HG02938 (cell line): Measurements from ENCODE around the gene NTN1.

Source experiments
- ATAC-seq: cut with Tn5 transposase; IDR thresholded peaks from one replicate; pipeline ENCODE4 v1.9.1; 2021; ENCODE audit warnings: mild to moderate bottlenecking, moderate library complexity; ENCODE audit not compliant: unreplicated experiment

The NTN1 gene

DNA sequence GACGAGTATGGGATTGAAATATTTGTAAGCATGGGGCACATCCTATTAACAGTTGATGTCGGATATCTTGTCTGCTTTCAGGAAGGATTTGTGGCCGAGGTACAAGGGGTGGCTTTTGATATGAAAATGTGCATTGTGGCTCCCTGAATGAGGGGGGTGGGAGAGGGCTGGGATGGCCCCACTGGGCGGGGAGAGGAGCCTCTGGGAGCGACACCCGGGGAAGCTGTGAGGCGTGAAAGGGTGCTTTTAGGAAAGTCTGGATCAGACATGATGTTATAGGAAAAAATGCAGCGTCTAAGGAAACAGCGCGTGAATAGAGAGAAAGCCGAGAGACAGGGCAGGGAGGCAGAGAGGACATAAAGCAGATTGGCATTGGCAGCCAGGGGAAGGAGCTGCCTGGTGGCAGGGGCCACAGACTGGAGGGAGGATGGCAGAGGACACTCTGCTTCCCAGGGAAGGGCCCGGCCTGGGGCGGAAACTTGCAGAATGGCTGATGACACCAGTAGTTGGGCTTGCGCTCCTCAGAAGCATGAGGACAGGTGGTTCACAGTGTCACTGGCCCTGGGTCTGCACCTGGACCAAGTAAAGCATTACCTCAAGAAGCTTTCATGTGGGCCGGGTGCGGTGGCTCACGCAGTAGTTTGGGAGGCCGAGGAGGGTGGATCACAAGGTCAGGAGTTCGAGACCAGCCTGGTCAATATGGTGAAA, 95.7 kb downstream of the NTN1 start:
- ATAC-seq: no peak

- no peak for ATAC-seq
Observed at GRCh38 chr17:9120471-9120870, 99.2 kb downstream of the NTN1 start.

- no peak for ATAC-seq
Observed at GRCh38 chr17:9121186-9121820, 100.0 kb downstream of the NTN1 start.

GRCh38 chr17:9123594-9124553, 102.6 kb downstream of the NTN1 start:
- ATAC-seq: no peak

DNA sequence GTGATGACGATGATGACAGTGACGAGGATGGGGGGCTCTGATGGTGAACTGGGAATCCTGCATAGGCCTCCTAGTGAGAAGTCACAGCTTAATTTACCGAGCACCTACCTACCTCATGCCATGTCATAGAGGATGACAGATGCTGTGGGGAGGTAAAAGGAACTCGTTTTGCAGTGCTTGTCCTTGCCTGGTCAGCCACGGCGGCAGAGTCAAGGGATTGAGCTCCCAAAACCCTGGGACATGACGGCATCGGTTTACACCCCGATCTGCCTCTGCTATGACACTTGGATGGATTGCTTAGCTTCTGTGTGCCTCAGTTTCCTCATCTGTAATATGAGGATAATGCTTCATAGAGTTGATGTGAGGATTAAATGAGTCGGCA, 103.2 kb downstream of the NTN1 start:
- ATAC-seq: no peak

- no peak for ATAC-seq
Observed at GRCh38 chr17:9125722-9126121, 104.4 kb downstream of the NTN1 start.

GRCh38 chr17:9127340-9127739, 106.0 kb downstream of the NTN1 start:
- ATAC-seq: no peak

DNA sequence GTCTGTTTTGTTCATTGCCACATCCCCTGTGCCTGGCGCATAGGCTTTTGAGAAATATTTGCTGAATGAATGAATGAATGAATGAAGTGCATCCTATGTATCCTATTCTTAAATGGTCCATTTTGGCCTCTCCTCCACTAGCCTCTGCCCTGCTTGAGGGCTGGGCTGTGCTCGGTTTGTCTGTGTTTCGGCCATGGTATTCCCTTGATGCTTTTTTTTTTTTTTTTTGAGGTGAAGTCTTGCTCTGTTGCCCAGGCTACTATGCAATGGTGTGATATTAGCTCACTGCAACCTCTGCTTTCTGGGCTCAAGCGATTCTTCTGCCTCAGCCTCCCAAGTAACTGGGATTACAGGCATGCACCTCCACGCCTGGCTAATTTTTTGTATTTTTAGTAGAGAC, 110.1 kb downstream of the NTN1 start:
- ATAC-seq: no peak

DNA sequence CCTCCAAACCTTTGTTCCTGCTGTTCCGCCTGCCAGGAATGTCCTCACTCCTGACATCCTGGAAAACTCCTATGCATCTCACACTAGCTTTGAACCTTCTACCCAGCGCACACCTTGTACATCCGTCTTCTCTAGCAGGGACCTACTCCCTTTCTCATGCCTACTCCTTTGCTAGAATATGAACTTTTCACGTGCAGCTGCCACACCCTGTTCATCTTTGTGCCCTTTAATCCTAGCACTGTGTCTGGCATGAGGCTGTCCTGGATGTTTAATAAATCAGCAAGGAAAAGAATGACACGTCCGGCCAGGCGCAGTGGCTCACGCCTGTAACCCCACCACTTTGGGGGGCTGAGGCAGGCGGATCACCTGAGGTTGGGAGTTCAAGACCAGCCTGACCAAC, 111.0 kb downstream of the NTN1 start:
- ATAC-seq: no peak

- no peak for ATAC-seq
Observed at GRCh38 chr17:9132944-9133610, 111.8 kb downstream of the NTN1 start.

DNA sequence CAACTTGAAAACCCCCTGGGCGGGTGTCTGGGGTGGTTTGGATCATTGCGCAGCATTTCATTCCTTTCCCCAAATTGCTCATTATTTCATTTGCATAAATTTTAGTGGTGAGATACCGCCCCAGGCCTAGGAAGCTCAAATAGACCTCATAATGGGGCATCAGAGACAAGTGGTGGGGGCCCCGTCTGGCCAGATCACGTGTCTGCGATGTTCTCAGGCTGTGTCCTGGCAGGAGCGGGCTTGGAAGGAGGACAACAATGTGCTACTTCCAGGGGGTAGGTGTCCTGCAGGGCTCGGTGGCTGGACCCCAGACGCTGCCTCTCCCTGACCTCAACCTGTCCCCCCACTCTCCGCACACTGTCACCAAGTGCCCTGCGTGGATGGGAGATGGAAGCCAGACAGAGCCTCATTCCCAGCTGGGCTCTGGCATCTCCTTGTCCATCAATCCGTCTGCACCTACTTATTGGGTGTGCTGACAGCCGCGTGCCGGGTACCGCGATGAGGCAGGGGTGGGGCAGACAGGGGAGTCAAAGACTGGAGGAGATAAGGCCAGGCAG, 116.9 kb downstream of the NTN1 start:
- no peak for ATAC-seq

GRCh38 chr17:9139695-9140094, 118.4 kb downstream of the NTN1 start:
- no peak for ATAC-seq

- no peak for ATAC-seq
Observed at GRCh38 chr17:9140550-9141424, 119.5 kb downstream of the NTN1 start.

DNA sequence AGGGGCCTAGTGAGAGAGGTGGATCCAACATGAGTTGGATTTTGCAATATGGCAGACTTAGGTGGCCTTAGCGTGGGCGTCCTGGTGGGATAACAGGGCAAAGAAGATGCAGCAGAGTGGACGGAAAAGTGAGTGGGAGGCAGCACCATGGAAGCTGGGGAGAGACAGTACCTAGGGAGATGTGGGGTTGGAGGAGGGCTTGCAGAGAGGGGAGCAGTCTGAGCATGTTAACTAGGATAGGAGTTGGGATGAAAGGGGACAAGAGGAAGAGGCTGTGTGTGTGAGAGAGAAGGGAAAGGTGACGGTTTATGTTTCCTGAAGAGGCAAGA, 120.1 kb downstream of the NTN1 start:
- ATAC-seq: no peak

DNA sequence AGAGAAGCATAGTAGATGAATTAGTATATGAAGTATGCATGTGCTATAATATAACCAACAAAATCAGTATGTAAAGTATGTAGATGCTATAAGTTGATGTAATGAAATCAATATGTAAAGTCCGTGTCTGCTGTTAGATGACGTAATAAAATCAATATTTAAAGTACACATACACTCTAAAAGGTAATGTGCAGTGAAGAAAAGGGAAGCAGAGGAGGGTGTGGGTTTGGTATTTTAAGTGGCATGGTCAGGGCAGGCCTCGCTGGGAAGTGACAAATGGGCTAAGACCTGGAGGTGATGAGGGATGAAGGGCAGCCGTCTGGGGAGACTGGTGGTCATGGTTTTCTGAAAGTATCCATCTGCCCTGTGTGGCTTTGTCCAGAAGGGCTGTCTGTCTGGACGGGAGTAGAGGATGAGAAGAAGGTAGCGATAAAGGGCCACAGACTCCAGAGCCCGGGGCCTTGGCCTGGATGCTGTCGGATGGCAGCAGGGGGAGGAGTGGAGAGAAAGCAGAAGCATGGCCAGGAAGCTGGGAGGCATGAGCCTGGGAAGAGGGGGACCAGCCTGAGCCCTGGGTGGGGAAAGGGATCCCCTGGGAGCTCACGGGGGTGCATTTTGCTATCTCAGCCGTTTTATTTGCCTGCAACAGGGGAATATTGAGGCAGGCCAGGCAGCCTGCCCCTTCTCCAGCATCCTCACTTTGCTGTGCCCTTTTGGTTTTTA, 121.6 kb downstream of the NTN1 start:
- ATAC-seq: no peak

GRCh38 chr17:9144502-9145249, 123.4 kb downstream of the NTN1 start:
- no peak for ATAC-seq

GRCh38 chr17:9146064-9146463, 124.8 kb downstream of the NTN1 start:
- ATAC-seq: no peak

DNA sequence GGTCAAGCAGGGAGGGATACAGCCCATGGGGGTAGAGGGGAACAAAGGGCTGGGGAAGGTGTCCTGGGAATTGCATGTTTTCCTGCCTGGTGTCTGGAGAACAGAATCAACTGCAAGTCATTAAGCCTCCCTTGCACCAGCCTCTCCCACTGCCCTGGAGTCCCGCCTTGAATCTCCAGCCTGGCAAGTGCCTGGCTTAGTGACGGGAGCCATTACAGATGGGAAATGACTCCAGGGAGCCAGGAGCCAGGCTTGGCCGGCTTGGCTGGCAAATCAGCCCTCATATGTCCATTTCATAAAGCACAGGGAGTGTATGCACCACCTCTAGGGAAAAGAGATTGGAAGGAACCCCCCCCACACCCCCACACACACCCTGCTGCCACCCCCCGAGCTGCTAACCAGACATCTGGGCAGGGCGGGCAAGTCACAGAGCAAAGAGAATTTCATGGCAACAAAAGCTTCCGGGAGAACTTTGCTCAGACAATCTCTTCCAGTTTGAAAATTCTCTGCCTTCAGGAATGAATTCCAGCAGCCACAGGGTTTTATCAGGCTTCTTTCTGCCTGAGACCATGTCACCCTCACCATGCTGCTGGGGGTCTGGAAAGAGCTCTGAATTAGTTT, 127.7 kb downstream of the NTN1 start:
- ATAC-seq: no peak
